RWPE2 (cell line): ENCODE results near the gene PIP5K1B.

Experiments
- ATAC-seq: fragments of 200-7000 bp; cut with Tn5 transposase; 3 replicates; pipeline ENCODE4 v1.9.1; 2021; ENCODE audit warnings: low read depth
- DNase-seq: peaks from one replicate; pipeline ENCODE4 v3.0.0-alpha.2; 2020; ENCODE audit warnings: low spot score
- H3K27ac ChIP-seq: fragments of 450-650 bp; 2 replicates; pipeline ENCODE4 v1.5.1; 2017; ENCODE audit warnings: mild to moderate bottlenecking; ENCODE audit not compliant: poor library complexity, severe bottlenecking
- H3K27me3 ChIP-seq: fragments of 250-450 bp; sonication (Bioruptor Pico); 2 replicates; pipeline ENCODE4 v1.5.1; 2021; ENCODE audit warnings: mild to moderate bottlenecking, moderate library complexity; ENCODE audit not compliant: insufficient read depth, poor library complexity, severe bottlenecking
- H3K36me3 ChIP-seq: fragments of 250-450 bp; sonication (Bioruptor Pico); 2 replicates; pipeline ENCODE4 v1.5.1; 2020; ENCODE audit warnings: low read depth, mild to moderate bottlenecking, moderate library complexity
- H3K4me1 ChIP-seq: fragments of 250-450 bp; sonication (Bioruptor Pico); 2 replicates; pipeline ENCODE4 v1.5.1; 2021; ENCODE audit warnings: mild to moderate bottlenecking, moderate library complexity; ENCODE audit not compliant: insufficient read depth, poor library complexity, severe bottlenecking
- H3K4me3 ChIP-seq: fragments of 250-450 bp; sonication (Bioruptor Pico); 2 replicates; pipeline ENCODE4 v1.5.1; 2021; ENCODE audit warnings: mild to moderate bottlenecking, moderate library complexity; ENCODE audit not compliant: severe bottlenecking
- H3K9me3 ChIP-seq: fragments of 250-450 bp; sonication (Bioruptor Pico); 2 replicates; pipeline ENCODE4 v1.5.1; 2021; ENCODE audit warnings: mild to moderate bottlenecking, moderate library complexity; ENCODE audit not compliant: severe bottlenecking
- CTCF ChIP-seq: fragments of 450-650 bp; IDR thresholded peaks from one replicate; pipeline ENCODE4 v1.5.1; 2017; ENCODE audit warnings: mild to moderate bottlenecking, moderate library complexity; ENCODE audit not compliant: poor library complexity, severe bottlenecking

The PIP5K1B gene

GRCh38 chr9:69020301-69021145 lies 315.5 kb downstream of the PIP5K1B start:
- ATAC-seq (no peak), DNase-seq (no peak)
- no peak overlapping the region for H3K27ac ChIP-seq
- TF ChIP-seq CTCF = no peak
- no peaks in the 10 kb centered on the region for H3K9me3 ChIP-seq
- no peaks in the 10 kb centered on the region for H3K36me3 ChIP-seq
- no peaks in the 10 kb centered on the region for H3K27me3 ChIP-seq
- no peaks in the 10 kb centered on the region for H3K4me1 ChIP-seq
- no peak overlapping the region for H3K4me3 ChIP-seq

- DNase-seq (no peak), ATAC-seq (peak; percentile 63)
- Histone ChIP-seq H3K9me3 (no peaks in the 10 kb centered on the region), H3K4me1 (no peaks in the 10 kb centered on the region), H3K36me3 (no peaks in the 10 kb centered on the region), H3K4me3 (no peak overlapping the region), H3K27ac (no peak overlapping the region), H3K27me3 (no peaks in the 10 kb centered on the region)
- no peak for TF ChIP-seq CTCF
Measured at GRCh38 chr9:69023650-69024049, 318.6 kb downstream of the PIP5K1B start.

- H3K36me3 ChIP-seq = no peaks in the 10 kb centered on the region
- ATAC-seq (peak; percentile 64), DNase-seq (no peak)
- H3K27me3 ChIP-seq = no peaks in the 10 kb centered on the region
- H3K27ac ChIP-seq = no peak overlapping the region
- TF ChIP-seq CTCF = peak; percentile 88
- H3K4me3 ChIP-seq = no peak overlapping the region
- no peaks in the 10 kb centered on the region for H3K9me3 ChIP-seq
- H3K4me1 ChIP-seq = no peaks in the 10 kb centered on the region
Measured at GRCh38 chr9:69027355-69028097, 322.5 kb downstream of the PIP5K1B start.

GRCh38 chr9:69028754-69029153 lies 323.7 kb downstream of the PIP5K1B start:
- Histone ChIP-seq H3K36me3 (no peaks in the 10 kb centered on the region), H3K27ac (no peak overlapping the region), H3K4me3 (no peak overlapping the region), H3K27me3 (no peaks in the 10 kb centered on the region), H3K4me1 (no peaks in the 10 kb centered on the region), H3K9me3 (no peaks in the 10 kb centered on the region)
- ATAC-seq (no peak), DNase-seq (no peak)
- no peak for TF ChIP-seq CTCF
